GM12864 (cell line): ENCODE data around the gene SHISAL2B.
"Not testable (repeated sequence)": the region's sequence is repeated elsewhere in the genome, so short reads cannot be mapped to it uniquely, and the experiment has no call there.

Experiments used
- DNase-seq: peaks from one replicate; pipeline ENCODE4 v3.0.0-alpha.2; 2011; ENCODE audit warnings: low read depth
- H3K4me3 ChIP-seq: 2 replicates; pipeline ENCODE4 v1.5.1; 2011; ENCODE audit warnings: mild to moderate bottlenecking, low read depth, low read length, control low read depth
- TF ChIP-seq, protein P1 (sequence below): IDR thresholded peaks from 2 replicates; pipeline ENCODE4 v1.5.1; 2011; ENCODE audit warnings: low read depth, mild to moderate bottlenecking, moderate library complexity, low read length, control low read depth, inconsistent platforms; ENCODE audit errors: missing control alignments

The SHISAL2B gene

DNA sequence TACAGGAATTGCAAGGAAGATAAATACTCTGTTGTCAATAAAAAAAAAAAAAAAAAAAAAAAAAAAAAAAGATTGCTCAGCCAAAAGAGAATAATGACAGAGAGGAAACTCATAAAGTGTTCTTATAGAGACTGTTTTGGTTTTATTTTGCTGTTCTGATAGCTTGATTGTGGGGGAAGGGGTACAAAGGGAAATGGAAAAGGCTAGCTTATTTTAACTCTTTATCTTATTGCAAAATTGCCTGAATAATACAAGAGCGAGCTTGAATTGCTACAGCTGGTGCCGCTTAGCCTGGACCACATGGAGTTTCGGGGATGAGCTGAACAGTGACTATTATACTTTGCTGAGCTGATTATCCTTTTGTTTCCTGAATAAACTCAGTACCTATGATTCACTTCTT is 31.0 kb upstream of the SHISAL2B start:
- TF ChIP-seq, protein P1, sequence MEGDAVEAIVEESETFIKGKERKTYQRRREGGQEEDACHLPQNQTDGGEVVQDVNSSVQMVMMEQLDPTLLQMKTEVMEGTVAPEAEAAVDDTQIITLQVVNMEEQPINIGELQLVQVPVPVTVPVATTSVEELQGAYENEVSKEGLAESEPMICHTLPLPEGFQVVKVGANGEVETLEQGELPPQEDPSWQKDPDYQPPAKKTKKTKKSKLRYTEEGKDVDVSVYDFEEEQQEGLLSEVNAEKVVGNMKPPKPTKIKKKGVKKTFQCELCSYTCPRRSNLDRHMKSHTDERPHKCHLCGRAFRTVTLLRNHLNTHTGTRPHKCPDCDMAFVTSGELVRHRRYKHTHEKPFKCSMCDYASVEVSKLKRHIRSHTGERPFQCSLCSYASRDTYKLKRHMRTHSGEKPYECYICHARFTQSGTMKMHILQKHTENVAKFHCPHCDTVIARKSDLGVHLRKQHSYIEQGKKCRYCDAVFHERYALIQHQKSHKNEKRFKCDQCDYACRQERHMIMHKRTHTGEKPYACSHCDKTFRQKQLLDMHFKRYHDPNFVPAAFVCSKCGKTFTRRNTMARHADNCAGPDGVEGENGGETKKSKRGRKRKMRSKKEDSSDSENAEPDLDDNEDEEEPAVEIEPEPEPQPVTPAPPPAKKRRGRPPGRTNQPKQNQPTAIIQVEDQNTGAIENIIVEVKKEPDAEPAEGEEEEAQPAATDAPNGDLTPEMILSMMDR, result no peak
- DNase-seq, result no peak

DNA sequence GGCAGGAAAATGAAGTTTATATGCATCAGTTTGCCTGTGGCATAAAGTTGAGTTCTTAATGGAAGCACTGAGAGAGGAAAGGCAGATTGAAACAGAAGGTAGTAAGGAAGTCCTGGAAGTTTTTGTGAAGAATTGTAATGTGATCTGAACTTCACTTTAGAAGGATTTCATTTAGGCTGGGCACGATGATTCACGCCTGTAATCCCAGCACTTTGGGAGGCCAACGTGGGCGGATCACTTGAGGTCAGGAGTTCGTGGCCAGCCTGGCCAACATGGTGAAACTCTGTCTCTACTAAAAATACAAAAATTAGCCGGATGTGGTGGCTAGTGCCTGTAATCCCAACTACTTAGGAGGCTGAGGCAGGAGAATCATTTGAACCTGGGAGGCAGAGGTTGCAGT is 27.1 kb upstream of the SHISAL2B start:
- H3K4me3 ChIP-seq, DNase-seq: not testable (repeated sequence)

More for the DNA sequence above, 31.0 kb upstream of the SHISAL2B start:
- no peak overlapping the region for H3K4me3 ChIP-seq

DNA sequence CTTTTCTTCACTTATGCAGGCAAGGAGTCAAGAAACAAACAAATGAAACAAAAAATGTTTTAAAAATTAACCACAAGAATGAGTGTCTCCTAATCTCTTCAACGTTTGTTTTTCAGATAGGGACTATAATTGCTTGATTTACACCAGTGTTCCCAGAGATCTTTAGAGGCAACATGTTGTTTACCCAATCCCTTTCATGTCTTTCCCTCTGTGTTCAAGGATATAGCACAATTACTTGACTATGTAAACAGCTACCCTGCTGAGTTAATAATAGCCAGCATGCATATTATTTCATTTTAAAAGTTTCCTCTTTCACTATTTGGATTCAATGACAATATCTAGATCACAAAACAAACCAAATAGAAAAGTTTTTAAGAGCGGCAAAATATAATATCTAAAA is 25.1 kb upstream of the SHISAL2B start:
- DNase-seq, result no peak
- no peak overlapping the region for H3K4me3 ChIP-seq
- TF ChIP-seq, protein P1, result no peak

DNA sequence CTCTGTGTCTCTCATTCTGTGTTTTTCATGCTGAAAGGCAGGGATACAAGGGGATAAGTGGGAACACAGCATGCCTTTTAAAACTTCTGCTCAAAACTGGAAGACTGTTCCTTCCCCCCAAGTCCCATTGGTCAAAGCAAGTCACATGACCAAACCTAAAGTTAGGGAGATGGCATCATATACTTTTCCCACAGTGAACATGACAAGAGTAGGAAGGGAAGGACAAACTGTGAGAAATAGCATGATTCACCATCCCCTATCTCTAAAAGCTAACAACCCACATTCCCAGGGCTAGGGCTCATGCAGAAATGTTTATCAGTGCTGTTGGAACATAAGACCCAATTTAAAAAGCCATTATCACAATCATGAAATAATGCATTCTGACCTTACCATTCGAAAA is 24.2 kb upstream of the SHISAL2B start:
- no peak for DNase-seq
- TF ChIP-seq, protein P1, result no peak
- H3K4me3 ChIP-seq, result no peak overlapping the region

DNA sequence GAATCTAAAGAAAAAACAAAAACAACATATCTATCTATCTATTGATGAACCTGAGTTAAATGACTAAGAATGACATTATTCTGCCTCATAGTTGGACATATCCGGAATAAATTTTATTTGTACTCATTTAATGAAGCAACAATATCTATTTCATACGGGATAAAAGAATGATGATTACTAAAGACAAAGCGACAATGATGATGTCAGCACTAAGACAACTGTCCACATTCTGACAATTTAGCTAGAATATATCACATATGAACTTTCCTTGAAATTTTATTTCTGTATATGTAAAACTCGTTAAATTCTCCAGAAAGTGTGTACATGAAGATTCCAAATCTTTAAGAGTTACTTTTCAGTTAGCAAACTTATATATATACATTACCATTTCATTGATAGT is 23.2 kb upstream of the SHISAL2B start:
- TF ChIP-seq, protein P1, result no peak
- no peak for DNase-seq

DNA sequence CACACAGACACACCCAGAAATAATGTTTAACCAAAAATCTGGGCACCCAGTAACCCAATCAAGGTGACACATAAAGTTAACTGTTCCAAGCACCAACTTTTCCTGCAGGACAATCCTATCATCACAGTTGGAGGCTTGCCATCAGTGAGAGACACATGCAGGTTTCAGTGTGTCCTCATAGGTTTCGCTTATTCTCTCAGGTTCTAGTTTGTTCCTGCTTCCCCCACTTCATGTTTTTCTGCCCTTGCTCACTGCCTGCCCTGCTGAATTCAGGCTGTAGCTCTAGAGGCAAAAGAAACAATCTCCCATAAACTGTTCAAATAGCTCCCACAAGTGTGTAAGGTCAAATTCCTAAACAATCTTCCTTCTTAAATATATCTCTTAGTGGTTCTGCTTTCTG is 20.0 kb upstream of the SHISAL2B start:
- H3K4me3 ChIP-seq, result no peak overlapping the region
- TF ChIP-seq, protein P1, result no peak
- DNase-seq, result no peak

More for the DNA sequence above, 23.2 kb upstream of the SHISAL2B start:
- no peak overlapping the region for H3K4me3 ChIP-seq

DNA sequence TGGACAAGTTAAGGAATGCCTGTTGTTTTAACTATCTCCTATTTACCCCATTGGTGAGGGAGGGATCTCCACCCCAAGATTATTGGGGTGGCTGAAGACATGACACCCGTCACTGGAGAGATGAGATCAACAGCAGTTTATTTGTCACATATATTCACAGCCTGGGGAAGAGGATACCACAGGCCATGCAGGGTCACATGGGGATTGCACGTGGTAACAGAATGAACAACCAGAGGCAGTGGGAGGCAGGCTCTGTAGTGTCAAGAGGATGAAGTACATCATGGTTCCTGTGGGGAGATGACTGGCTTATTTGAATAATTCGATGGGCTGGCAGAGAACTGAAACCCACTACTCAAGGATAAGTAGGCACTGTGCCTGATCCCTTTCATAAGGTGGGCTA is 18.6 kb upstream of the SHISAL2B start:
- no peak overlapping the region for H3K4me3 ChIP-seq
- no peak for DNase-seq
- TF ChIP-seq, protein P1, result no peak

DNA sequence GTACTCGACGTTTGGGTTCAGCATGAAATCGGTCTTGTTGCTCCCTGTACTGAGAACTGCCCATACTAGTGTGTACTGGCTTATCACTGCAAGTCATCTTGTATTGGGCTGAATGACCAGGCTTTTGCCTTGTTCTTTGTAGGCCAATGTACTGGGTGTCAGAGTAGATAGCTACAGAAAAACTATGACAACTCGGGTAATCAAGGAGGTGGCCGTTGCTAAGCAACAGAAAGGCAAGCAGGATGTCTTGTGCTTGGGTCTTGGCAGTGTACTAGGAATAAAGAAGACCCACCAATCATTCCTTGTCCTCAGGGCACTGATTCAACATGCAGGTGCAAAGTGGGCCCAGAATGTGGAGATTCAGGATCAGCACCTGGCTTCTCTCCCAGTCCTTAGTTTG is 11.9 kb upstream of the SHISAL2B start:
- TF ChIP-seq, protein P1, result no peak
- DNase-seq, result no peak
- no peak overlapping the region for H3K4me3 ChIP-seq
